Neuronal stem cell (in vitro differentiated cells): Measurements from ENCODE around the gene PRRG2.

ENCODE experiments used
- DNase-seq: peaks from one replicate; pipeline ENCODE4 v3.0.0-alpha.2; 2013; ENCODE audit warnings: low spot score
- H2AFZ ChIP-seq: one replicate; pipeline ENCODE4 v1.6.1; 2013; ENCODE audit warnings: mild to moderate bottlenecking, low read length, inconsistent platforms
- H2AK5ac ChIP-seq: 2 replicates; pipeline ENCODE4 v1.6.1; 2013; ENCODE audit warnings: low read depth, mild to moderate bottlenecking, inconsistent platforms, low read length, moderate library complexity, mixed read lengths
- H2BK120ac ChIP-seq: 2 replicates; pipeline ENCODE4 v1.6.1; 2013; ENCODE audit warnings: low read depth, mild to moderate bottlenecking, inconsistent platforms, low read length, moderate library complexity, mixed read lengths
- H2BK12ac ChIP-seq: one replicate; pipeline ENCODE4 v1.6.1; 2013; ENCODE audit warnings: low read length, inconsistent platforms
- H2BK15ac ChIP-seq: 2 replicates; pipeline ENCODE4 v1.6.1; 2013; ENCODE audit warnings: mild to moderate bottlenecking, low read length, inconsistent platforms, mixed read lengths
- H2BK5ac ChIP-seq: one replicate; pipeline ENCODE4 v1.6.1; 2013; ENCODE audit warnings: inconsistent platforms, mild to moderate bottlenecking, low read length, moderate library complexity
- H3K14ac ChIP-seq: one replicate; pipeline ENCODE4 v1.6.1; 2013; ENCODE audit warnings: low read length, inconsistent platforms
- H3K18ac ChIP-seq: 2 replicates; pipeline ENCODE4 v1.6.1; 2013; ENCODE audit warnings: low read length, inconsistent platforms
- H3K23ac ChIP-seq: 2 replicates; pipeline ENCODE4 v1.6.1; 2013; ENCODE audit warnings: low read depth, mild to moderate bottlenecking, mixed read lengths, low read length, inconsistent platforms; ENCODE audit not compliant: poor library complexity
- H3K27ac ChIP-seq: replicated peaks from 3 replicates; pipeline ENCODE4 v1.5.1; 2013; ENCODE audit warnings: low read length, inconsistent platforms
- H3K27me3 ChIP-seq, 3 experiments: 2 replicates each; pipeline ENCODE4 v1.6.1; 2013; ENCODE audit warnings: low read length in 3 of 3, mild to moderate bottlenecking in 2 of 3, inconsistent platforms in 1 of 3, low read depth in 1 of 3, mixed read lengths in 1 of 3, moderate library complexity in 1 of 3; ENCODE audit not compliant: control insufficient read depth in 3 of 3, insufficient read depth in 3 of 3
- H3K36me3 ChIP-seq, 2 donors: replicated peaks in 1 of 2; 2 replicates each; pipeline ENCODE4 v1.6.1; 2013; ENCODE audit warnings: low read length in 2 of 2; ENCODE audit not compliant: control insufficient read depth in 2 of 2, insufficient read depth in 2 of 2
- H3K4ac ChIP-seq: 2 replicates; pipeline ENCODE4 v1.6.1; 2013; ENCODE audit warnings: inconsistent platforms, mild to moderate bottlenecking, low read length, moderate library complexity
- H3K4me1 ChIP-seq, 2 donors: 1 replicate in 1 of 2; 2 replicates in 1 of 2; pipeline ENCODE4 v1.6.1; 2013; ENCODE audit warnings: low read length in 2 of 2, low read depth in 1 of 2; ENCODE audit not compliant: control insufficient read depth in 2 of 2, insufficient read depth in 1 of 2
- H3K4me2 ChIP-seq: one replicate; pipeline ENCODE4 v1.6.1; 2013; ENCODE audit warnings: mild to moderate bottlenecking, low read length, inconsistent platforms; ENCODE audit not compliant: insufficient read depth, poor library complexity, severe bottlenecking
- H3K4me3 ChIP-seq, 2 donors: 2 replicates each; pipeline ENCODE4 v1.5.1; 2013; ENCODE audit warnings: low read length in 2 of 2, mild to moderate bottlenecking in 2 of 2, inconsistent platforms in 1 of 2, moderate library complexity in 1 of 2
- H3K79me1 ChIP-seq: one replicate; pipeline ENCODE4 v1.6.1; 2013; ENCODE audit warnings: low read depth, mild to moderate bottlenecking, inconsistent platforms, low read length, moderate library complexity
- H3K9ac ChIP-seq: one replicate; pipeline ENCODE4 v1.6.1; 2013; ENCODE audit warnings: mild to moderate bottlenecking, low read depth, low read length, inconsistent platforms; ENCODE audit not compliant: poor library complexity
- H3K9me3 ChIP-seq, 2 donors: replicated peaks in 1 of 2; 2 replicates each; pipeline versions ENCODE3 to v1.6.1; 2013; ENCODE audit warnings: low read length in 2 of 2, mild to moderate bottlenecking in 2 of 2, inconsistent platforms in 1 of 2, low read depth in 1 of 2, mixed read lengths in 1 of 2, moderate library complexity in 1 of 2; ENCODE audit not compliant: control insufficient read depth in 2 of 2, insufficient read depth in 1 of 2
- H4K8ac ChIP-seq: one replicate; pipeline ENCODE4 v1.6.1; 2013; ENCODE audit warnings: low read depth, mild to moderate bottlenecking, inconsistent platforms, low read length, moderate library complexity
- H4K91ac ChIP-seq: one replicate; pipeline ENCODE4 v1.6.1; 2013; ENCODE audit warnings: low read length, low read depth, mild to moderate bottlenecking, inconsistent platforms; ENCODE audit not compliant: poor library complexity
- WGBS, 2 donors: extraction: QIAGEN DNeasy Blood & Tissue Kit; methylation state at CpG; one replicate each; pipeline ENCODE4 v1.1.7; 2013; ENCODE audit warnings: missing lambda C conversion rate in 2 of 2, mixed read lengths in 1 of 2; ENCODE audit not compliant: insufficient read length in 2 of 2, insufficient replicate concordance in 1 of 2; ENCODE audit errors: extremely low coverage in 2 of 2; 5-methylcytosine and 5-hydroxymethylcytosine counted together

The PRRG2 gene

GRCh38 chr19:49567861-49568441 lies 13.2 kb upstream of the PRRG2 start:
- H2BK120ac ChIP-seq = no peak overlapping the region
- DNase-seq = no peak
- H3K14ac ChIP-seq = no peak overlapping the region
- H3K4me2 ChIP-seq = no peak overlapping the region
- no peak overlapping the region for H3K27ac ChIP-seq
- H3K9ac ChIP-seq = no peak overlapping the region
- WGBS, 2 donors = no CpG with 5 or more reads among the region's 9 CpGs
- peaks cover 2 to 17% of the 10 kb centered on the region in 2 donors for H3K36me3 ChIP-seq
- peaks cover 7% of the 10 kb centered on the region for H3K79me1 ChIP-seq
- H2AK5ac ChIP-seq = no peak overlapping the region
- H2BK5ac ChIP-seq = no peak overlapping the region
- H3K27me3 ChIP-seq = no peaks in the 10 kb centered on the region
- H3K9me3 ChIP-seq = no peaks in the 10 kb centered on the region
- H3K4me1 ChIP-seq = peaks cover 2 to 5% of the 10 kb centered on the region in 2 donors
- no peak overlapping the region for H4K8ac ChIP-seq
- H2BK15ac ChIP-seq = no peak overlapping the region
- no peak overlapping the region for H2AFZ ChIP-seq
- no peak overlapping the region for H3K4me3 ChIP-seq
- H4K91ac ChIP-seq = no peak overlapping the region
- H3K4ac ChIP-seq = no peak overlapping the region
- H3K23ac ChIP-seq = no peak overlapping the region
- H3K18ac ChIP-seq = no peak overlapping the region
- no peak overlapping the region for H2BK12ac ChIP-seq

- Histone ChIP-seq H2BK120ac (no peak overlapping the region), H3K4me3 (no peak overlapping the region), H3K14ac (no peak overlapping the region), H2BK5ac (no peak overlapping the region), H3K23ac (no peak overlapping the region), H4K91ac (no peak overlapping the region), H3K18ac (no peak overlapping the region), H2AFZ (no peak overlapping the region), H3K27ac (no peak overlapping the region), H3K36me3 (peaks cover 6 to 26% of the 10 kb centered on the region in 2 donors), H2BK12ac (no peak overlapping the region), H3K9me3 (no peaks in the 10 kb centered on the region), H2AK5ac (no peak overlapping the region), H3K79me1 (peaks cover 7% of the 10 kb centered on the region), H3K9ac (no peak overlapping the region), H3K27me3 (no peaks in the 10 kb centered on the region), H3K4me2 (no peak overlapping the region), H2BK15ac (no peak overlapping the region), H3K4ac (no peak overlapping the region), H3K4me1 (peaks cover 2 to 5% of the 10 kb centered on the region in 2 donors), H4K8ac (no peak overlapping the region)
- WGBS, 2 donors = no CpG with 5 or more reads among the region's 14 CpGs
- DNase-seq = peak; percentile 87
Measured at GRCh38 chr19:49570138-49570856, 10.8 kb upstream of the PRRG2 start.

- no peak overlapping the region for H3K4me2 ChIP-seq
- no peak overlapping the region for H2BK120ac ChIP-seq
- H4K8ac ChIP-seq = no peak overlapping the region
- no peaks in the 10 kb centered on the region for H3K9me3 ChIP-seq
- no peak overlapping the region for H3K23ac ChIP-seq
- H4K91ac ChIP-seq = no peak overlapping the region
- no peak overlapping the region for H3K14ac ChIP-seq
- no peak overlapping the region for H3K9ac ChIP-seq
- H3K36me3 ChIP-seq = peaks cover 10 to 32% of the 10 kb centered on the region in 2 donors
- no peak for DNase-seq
- no peak overlapping the region for H2BK5ac ChIP-seq
- H2AFZ ChIP-seq = no peak overlapping the region
- peak overlapping the region; percentile 7 for H3K27ac ChIP-seq
- H3K27me3 ChIP-seq = no peaks in the 10 kb centered on the region
- no peak overlapping the region for H2BK12ac ChIP-seq
- no peak overlapping the region for H3K4me3 ChIP-seq
- peaks cover 2 to 5% of the 10 kb centered on the region in 2 donors for H3K4me1 ChIP-seq
- peaks cover 8% of the 10 kb centered on the region for H3K79me1 ChIP-seq
- no peak overlapping the region for H2AK5ac ChIP-seq
- no CpG with 5 or more reads among the region's 11 CpGs for WGBS, 2 donors
- H2BK15ac ChIP-seq = no peak overlapping the region
- no peak overlapping the region for H3K4ac ChIP-seq
- H3K18ac ChIP-seq = no peak overlapping the region
Measured at GRCh38 chr19:49570997-49571676, 10.0 kb upstream of the PRRG2 start.

GRCh38 chr19:49573009-49573408 lies 8.1 kb upstream of the PRRG2 start:
- Histone ChIP-seq H3K9ac (no peak overlapping the region), H2BK120ac (no peak overlapping the region), H3K4me2 (no peak overlapping the region), H4K8ac (no peak overlapping the region), H3K27ac (no peak overlapping the region), H2AFZ (no peak overlapping the region), H3K36me3 (peaks cover 10 to 37% of the 10 kb centered on the region in 2 donors), H2BK15ac (no peak overlapping the region), H3K9me3 (no peaks in the 10 kb centered on the region), H3K14ac (no peak overlapping the region), H3K27me3 (no peaks in the 10 kb centered on the region), H3K4me3 (no peak overlapping the region), H4K91ac (no peak overlapping the region), H2BK5ac (no peak overlapping the region), H3K4ac (no peak overlapping the region), H2BK12ac (no peak overlapping the region), H3K23ac (no peak overlapping the region), H3K18ac (no peak overlapping the region), H3K4me1 (peaks cover 2 to 5% of the 10 kb centered on the region in 2 donors), H3K79me1 (peaks cover 8% of the 10 kb centered on the region), H2AK5ac (no peak overlapping the region)
- WGBS, 2 donors = no CpG with 5 or more reads among the region's 7 CpGs
- no peak for DNase-seq
